SK-N-DZ (cell line): Measurements from ENCODE around the gene PAN2.
"Not testable (repeated sequence)": the region's sequence is repeated elsewhere in the genome, so short reads cannot be mapped to it uniquely, and the experiment has no call there.

Experiments used
- DNase-seq: peaks from one replicate; pipeline ENCODE4 v3.0.0-alpha.2; 2015; ENCODE audit warnings: low spot score
- small RNA-seq, 2 experiments: library from RNA; depleted of rRNA; stranded (forward); fragments of <200 nt; gene quantifications; one replicate each; pipeline ENCODE3, GENCODE V24; 2014

PAN2 gene

DNA sequence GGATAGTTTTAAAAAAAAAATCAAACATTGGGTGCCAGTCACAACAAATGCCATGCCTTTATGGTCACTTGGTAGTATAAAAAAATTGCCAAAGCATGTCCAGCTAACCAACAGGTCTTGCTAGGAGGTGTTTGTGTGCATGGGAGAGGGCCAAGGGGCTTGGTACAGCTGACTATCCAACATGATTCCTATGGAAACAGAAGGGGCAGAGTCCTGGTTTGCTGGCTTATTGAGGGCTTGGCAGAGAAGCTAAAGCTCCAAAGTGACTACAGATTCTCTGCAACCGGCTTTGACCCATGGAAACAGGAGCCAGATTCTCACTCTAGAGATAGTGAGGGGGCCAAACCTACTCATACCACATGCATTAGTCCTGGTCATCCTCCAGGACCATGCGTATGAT, 61.3 kb downstream of the PAN2 start:
- not testable (repeated sequence) for DNase-seq

DNA sequence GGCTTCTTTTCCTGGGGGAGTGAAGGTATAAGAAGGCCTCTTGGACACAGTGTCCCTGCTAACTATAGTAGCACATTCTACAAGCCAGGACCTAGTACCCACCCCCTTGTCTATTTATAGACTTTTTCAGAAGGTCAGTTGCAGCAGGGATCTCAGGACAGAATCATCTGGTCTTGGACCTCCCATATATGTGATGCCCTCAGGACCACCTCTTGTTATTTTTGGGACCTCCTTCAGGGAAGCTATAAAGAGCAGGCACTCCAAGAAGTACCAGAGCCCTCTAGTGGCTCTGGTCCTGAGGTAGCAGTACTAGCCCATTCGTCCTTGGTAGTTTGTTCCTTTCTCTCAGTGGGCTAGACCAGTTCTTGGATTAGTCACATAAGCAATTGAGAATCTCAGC, 62.8 kb downstream of the PAN2 start:
- no peak for DNase-seq

DNA sequence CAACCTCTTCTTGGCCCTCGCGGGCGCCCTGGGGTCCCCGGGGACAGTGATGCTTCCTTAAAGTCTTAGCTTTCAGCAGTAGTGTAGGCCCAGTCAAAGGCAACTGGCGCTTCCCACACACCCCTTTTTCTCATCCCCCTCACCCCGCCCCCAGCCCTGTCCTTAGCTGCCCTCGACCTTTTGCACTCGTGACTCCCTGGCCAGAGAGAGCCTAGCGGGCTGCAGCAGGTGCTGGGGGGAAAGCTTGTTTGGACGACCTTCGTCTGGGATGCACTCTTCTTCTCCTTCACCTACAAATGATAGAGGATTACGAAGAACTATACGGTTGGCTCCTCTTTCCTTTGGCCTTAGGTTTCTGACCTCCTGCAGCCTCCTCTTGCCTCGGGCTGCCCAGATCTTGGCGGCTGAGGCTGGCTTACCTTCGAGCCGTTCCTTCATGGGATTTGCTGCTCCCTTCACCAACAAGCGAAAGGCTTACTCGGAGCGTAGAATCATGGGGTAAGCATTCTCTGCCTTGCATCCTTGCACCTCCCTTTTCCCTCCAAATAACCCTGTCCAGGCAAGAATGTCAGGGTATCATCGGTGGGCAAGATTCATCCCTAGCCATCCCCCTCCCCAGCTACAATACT, 66.2 kb downstream of the PAN2 start:
- DNase-seq, result peak; percentile 29

DNA sequence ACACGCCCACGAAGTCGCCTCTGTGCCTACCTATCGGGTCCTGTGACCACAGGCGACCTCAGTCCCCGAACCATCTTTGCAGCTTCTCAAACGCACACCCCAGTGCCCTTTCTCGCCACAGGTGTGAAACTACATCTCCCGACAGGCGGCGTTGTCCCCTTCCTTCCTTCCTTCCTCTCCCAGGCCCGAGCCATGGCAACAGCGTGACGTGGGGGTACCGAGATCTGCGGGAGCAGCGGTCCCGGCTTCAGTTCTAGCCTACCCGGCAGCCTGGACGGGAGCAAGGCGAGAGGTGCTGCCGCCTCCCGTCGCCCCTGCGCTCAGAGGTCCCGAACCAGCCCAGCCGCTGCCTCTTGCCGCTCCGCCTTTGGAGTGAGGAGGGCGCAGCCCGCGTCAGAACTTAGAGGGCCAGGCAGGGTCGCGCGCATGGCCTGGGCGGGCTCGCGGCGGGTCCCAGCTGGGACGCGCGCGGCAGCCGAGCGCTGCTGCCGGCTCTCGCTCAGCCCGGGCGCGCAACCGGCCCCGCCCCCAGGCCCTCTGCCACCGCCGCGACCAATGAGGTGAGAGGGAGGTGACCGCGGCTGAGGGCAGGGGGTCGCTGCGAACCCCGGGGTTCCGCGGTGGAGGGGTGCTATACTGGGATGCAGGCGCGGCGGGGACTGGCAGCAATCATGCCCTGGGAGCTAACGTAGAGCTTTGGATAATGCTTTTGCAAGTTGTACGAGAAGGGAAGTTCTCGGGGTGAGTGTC, 66.9 kb downstream of the PAN2 start, which contains the start of gene COQ10A:
Gene COQ10A (plus strand): TSS at position 250 of the 750 bp plus-strand sequence. CDS start 177 bp downstream, at position 427.
- peak; percentile 93 for DNase-seq

Small RNA genes within 50 kb of the gene (small RNA-seq; reads per million reads assigned to genes)
- gene RNU7-40P, result 0.03 to 0.04 reads per million in 2 experiments
